SK-N-SH (cell line): ENCODE measurements around the gene CTSE.
"Not testable (repeated sequence)": the region's sequence is repeated elsewhere in the genome, so short reads cannot be mapped to it uniquely, and the experiment has no call there.

Experiments used
- EP300 ChIP-seq, 2 experiments: IDR thresholded peaks; 2 replicates each; pipeline versions ENCODE4 v1.4.0 to v1.6.1; 2012; ENCODE audit warnings: borderline replicate concordance in 1 of 2, low read depth in 1 of 2, low read length in 1 of 2
- EZH2phosphoT487 ChIP-seq: fragments of 200-600 bp; sonication (generic); IDR thresholded peaks from 2 replicates; pipeline ENCODE4 v1.6.1; 2017; ENCODE audit warnings: low read depth, mixed run types, mild to moderate bottlenecking, antibody characterized with exemption, moderate library complexity, borderline replicate concordance
- FOXJ3 ChIP-seq: sonication (generic); formaldehyde crosslinking; IDR thresholded peaks from 2 replicates; pipeline ENCODE4 v1.5.1; 2020; ENCODE audit warnings: mild to moderate bottlenecking, missing genetic modification reagents
- MXI1 ChIP-seq: IDR thresholded peaks from 2 replicates; pipeline ENCODE4 v1.6.1; 2012; ENCODE audit warnings: mild to moderate bottlenecking, low read depth, low read length, improper control_type of control experiment
- POLR2AphosphoS5 ChIP-seq: IDR thresholded peaks from 2 replicates; pipeline ENCODE4 v1.6.1; 2012; ENCODE audit warnings: low read depth, low read length
- SMC3 ChIP-seq: IDR thresholded peaks from 2 replicates; pipeline ENCODE4 v1.6.1; 2012; ENCODE audit warnings: low read depth, low read length, improper control_type of control experiment
- YY1 ChIP-seq: IDR thresholded peaks from 2 replicates; pipeline ENCODE4 v1.4.0; 2012; ENCODE audit warnings: low read depth, mild to moderate bottlenecking
- TF ChIP-seq, protein P1 (sequence below): fragments of 200-600 bp; sonication (generic); IDR thresholded peaks from 2 replicates; pipeline ENCODE4 v1.6.1; 2017; ENCODE audit warnings: antibody characterized with exemption, mild to moderate bottlenecking, moderate library complexity
- TF ChIP-seq, protein P2 (sequence below): fragments of 150-350 bp; IDR thresholded peaks from 2 replicates; pipeline ENCODE4 v1.6.1; 2017; ENCODE audit warnings: antibody characterized with exemption, low read length, low read depth, borderline replicate concordance
- TF ChIP-seq, protein P3 (sequence below): IDR thresholded peaks from 2 replicates; pipeline ENCODE4 v1.6.1; 2012; ENCODE audit warnings: mild to moderate bottlenecking, low read depth, low read length, moderate library complexity
- TF ChIP-seq, protein P4 (sequence below): IDR thresholded peaks from 2 replicates; pipeline ENCODE4 v1.4.0; 2012; ENCODE audit warnings: low read depth, borderline replicate concordance

DNA sequence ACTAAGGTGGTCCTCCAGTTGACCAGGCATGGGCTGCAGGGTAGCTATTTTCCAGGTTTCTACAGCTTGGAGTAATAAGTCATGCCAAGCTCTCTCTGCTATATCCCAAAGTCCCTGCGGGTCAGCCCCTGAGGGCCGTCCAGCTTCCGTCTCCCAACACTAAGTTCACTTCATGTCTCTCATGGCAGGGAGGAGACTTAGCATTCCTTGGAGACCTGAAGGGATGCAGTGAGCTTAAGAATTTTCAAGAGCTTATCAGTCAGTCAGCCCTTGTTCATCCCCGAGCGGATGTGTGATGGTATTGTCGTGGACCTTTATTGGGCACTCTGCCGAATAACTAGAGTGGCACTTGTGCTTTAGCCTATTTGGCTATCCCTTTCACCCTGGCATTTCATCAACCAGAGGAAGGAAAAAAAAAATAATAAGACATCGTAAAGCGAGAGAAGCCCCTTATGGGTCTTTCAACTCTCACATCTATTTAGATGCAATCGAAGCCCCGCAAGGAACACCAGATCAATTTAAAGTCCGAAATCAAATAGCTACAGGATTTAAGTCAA is 31.5 kb upstream of the CTSE start:
- TF ChIP-seq, protein P1, sequence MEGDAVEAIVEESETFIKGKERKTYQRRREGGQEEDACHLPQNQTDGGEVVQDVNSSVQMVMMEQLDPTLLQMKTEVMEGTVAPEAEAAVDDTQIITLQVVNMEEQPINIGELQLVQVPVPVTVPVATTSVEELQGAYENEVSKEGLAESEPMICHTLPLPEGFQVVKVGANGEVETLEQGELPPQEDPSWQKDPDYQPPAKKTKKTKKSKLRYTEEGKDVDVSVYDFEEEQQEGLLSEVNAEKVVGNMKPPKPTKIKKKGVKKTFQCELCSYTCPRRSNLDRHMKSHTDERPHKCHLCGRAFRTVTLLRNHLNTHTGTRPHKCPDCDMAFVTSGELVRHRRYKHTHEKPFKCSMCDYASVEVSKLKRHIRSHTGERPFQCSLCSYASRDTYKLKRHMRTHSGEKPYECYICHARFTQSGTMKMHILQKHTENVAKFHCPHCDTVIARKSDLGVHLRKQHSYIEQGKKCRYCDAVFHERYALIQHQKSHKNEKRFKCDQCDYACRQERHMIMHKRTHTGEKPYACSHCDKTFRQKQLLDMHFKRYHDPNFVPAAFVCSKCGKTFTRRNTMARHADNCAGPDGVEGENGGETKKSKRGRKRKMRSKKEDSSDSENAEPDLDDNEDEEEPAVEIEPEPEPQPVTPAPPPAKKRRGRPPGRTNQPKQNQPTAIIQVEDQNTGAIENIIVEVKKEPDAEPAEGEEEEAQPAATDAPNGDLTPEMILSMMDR = not testable (repeated sequence)
- TF ChIP-seq EZH2phosphoT487; EP300 (IDR thresholded peaks at IDR 0.05; ENCODE audit: borderline replicate concordance in 1 of 2, low read depth in 1 of 2, low read length in 1 of 2); SMC3; FOXJ3 (CRISPR knock-in tag); POLR2AphosphoS5; YY1; MXI1: not testable (repeated sequence)
- TF ChIP-seq, protein P2, sequence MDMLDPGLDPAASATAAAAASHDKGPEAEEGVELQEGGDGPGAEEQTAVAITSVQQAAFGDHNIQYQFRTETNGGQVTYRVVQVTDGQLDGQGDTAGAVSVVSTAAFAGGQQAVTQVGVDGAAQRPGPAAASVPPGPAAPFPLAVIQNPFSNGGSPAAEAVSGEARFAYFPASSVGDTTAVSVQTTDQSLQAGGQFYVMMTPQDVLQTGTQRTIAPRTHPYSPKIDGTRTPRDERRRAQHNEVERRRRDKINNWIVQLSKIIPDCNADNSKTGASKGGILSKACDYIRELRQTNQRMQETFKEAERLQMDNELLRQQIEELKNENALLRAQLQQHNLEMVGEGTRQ = not testable (repeated sequence)
- TF ChIP-seq, protein P3, sequence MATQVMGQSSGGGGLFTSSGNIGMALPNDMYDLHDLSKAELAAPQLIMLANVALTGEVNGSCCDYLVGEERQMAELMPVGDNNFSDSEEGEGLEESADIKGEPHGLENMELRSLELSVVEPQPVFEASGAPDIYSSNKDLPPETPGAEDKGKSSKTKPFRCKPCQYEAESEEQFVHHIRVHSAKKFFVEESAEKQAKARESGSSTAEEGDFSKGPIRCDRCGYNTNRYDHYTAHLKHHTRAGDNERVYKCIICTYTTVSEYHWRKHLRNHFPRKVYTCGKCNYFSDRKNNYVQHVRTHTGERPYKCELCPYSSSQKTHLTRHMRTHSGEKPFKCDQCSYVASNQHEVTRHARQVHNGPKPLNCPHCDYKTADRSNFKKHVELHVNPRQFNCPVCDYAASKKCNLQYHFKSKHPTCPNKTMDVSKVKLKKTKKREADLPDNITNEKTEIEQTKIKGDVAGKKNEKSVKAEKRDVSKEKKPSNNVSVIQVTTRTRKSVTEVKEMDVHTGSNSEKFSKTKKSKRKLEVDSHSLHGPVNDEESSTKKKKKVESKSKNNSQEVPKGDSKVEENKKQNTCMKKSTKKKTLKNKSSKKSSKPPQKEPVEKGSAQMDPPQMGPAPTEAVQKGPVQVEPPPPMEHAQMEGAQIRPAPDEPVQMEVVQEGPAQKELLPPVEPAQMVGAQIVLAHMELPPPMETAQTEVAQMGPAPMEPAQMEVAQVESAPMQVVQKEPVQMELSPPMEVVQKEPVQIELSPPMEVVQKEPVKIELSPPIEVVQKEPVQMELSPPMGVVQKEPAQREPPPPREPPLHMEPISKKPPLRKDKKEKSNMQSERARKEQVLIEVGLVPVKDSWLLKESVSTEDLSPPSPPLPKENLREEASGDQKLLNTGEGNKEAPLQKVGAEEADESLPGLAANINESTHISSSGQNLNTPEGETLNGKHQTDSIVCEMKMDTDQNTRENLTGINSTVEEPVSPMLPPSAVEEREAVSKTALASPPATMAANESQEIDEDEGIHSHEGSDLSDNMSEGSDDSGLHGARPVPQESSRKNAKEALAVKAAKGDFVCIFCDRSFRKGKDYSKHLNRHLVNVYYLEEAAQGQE = not testable (repeated sequence)
- TF ChIP-seq, protein P4, sequence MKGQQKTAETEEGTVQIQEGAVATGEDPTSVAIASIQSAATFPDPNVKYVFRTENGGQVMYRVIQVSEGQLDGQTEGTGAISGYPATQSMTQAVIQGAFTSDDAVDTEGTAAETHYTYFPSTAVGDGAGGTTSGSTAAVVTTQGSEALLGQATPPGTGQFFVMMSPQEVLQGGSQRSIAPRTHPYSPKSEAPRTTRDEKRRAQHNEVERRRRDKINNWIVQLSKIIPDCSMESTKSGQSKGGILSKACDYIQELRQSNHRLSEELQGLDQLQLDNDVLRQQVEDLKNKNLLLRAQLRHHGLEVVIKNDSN = not testable (repeated sequence)
